ENCODE results near the gene TMEM178B.
"Not testable (repeated sequence)": the region's sequence is repeated elsewhere in the genome, so short reads cannot be mapped to it uniquely, and the experiment has no call there.

TMEM178B gene

DNA sequence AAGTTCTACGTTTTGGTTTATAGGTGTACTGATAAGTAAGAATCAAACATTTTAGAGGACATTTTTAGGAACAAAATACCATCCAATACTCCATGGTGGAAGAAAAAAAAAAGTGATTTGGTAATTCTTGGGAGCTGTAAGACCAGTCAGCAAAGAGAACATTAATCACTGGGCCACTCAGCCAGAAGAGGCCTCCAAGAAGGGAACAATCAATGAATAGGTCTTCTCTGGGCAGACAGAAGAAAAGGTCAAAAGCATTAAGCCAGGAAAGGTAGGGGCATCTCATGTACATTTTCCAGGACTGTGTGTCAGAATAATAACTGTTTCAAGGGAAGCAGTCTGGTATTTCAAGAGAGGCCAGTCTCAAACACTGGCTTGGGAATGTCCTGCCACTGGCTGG is 286.9 kb downstream of the TMEM178B start:
- DNase-seq = no peak

DNA sequence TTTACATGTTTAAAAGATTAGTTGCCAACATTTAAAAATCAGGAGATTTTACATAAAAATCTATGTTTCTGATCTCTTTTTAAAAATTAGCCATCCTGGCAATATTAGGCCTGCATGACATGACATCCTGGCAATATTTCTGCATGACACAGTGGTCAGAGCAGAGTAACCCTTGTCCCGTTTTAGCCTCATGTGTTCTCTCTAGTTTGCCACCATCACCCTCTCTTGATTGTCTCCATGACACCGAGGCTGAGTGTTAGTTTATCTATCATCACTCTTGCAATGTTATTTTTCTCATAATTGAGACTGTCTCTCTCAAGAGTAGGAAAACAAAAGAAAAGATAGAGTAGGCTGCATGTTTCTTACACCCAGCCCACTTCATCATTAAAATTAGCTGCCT is 287.6 kb downstream of the TMEM178B start:
- DNase-seq = no peak

DNA sequence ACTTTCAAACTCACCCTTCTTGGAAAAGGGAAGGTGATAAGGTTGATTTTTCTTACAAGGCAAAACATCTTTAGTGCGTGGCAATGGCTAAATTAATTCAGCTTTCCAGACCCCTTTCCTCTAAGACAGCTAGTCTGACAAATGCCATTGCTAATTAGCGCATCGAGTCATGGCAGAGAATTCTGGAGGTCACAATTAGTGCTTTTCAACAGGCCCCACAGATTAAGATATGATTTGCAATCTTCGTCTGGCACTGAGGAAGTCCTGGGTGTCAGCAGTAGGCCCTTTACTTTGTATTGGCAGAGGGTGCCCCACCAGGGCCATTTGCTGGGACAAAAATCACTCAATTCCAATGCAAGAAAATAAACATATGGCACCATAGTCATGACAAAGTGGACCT is 288.1 kb downstream of the TMEM178B start:
- DNase-seq = no peak

DNA sequence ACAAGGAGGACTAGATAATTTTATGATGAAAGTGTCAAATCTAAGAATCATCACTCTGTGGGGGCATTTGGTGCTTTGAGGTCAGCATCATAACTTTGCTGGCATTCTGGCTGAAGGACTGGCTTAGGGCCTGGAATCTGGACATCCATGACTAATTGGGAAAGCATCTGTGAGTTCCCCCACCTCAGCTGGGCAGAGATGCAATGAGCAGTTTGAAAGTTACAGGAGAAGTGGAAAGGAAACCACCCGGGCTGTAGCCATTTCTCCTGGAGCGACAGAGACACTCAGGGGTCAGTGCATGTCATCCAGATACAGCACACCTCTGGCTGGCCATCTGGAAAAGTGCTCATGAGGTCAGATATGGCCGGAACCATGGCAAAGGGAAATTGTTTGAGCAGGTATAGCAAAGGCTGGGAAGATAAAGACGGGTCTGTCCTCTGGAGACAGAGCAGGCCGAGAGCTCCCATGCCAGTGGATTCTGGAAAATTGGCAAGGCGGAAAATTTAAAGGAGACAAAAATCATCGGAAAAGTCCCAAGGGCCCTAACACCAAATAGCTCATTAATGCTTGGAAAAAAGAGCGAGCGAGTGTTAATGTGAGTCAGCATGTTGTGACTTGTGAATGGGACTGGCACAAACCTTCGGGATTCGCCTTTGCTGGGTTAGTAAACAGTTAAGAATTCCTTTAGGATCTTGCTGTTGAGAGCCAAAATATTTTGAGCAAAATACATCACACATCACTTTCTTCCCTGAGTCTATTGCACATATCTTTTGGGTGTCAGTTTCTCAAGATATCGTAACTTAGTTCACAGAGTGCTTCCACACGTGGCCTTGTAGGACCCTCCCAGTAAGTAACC is 288.9 kb downstream of the TMEM178B start:
- no peak for DNase-seq

DNA sequence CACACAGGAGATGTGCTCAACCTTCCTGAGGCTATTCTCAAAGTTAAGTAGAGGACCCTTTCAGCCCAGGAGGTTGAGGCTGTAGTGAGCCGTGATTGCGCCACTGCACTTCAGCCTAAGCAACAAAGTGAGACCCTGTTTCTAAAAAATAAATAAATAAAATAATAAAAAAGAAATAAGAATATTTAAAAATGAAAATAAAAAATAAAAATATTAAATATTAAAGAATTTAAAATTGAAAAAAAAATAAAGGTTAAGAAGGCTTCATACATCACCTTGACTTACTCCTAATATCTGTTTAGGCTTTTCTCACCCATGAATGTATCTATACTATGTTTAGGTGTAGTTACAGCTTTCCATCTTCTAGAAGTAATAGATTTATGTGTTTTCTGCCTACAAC is 289.9 kb downstream of the TMEM178B start:
- no peak for DNase-seq

DNA sequence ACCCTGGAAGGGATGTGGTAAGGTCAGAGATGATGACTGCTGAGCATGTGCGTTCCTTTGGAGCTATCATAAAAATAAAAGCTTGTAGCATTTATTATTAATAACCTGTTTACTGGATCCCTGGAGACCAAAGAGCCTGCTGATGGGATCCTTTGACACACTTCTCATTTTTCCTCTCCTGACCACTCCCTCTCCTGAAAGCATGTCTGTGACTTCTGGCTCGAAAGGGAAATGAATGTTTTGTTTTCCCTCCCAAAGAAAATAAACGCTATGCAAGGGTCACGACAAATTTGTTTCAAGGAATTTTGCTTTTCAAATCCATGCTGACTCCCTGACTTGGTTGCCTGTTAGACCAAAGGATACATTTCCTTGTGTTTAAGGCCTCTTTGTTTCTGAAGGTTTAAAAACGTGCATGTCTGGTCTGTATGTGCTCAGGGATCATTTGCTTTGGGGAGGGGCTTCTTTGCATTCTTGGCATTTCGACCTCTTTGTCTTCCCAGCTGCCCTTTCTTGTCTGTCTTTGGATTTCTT is 292.3 kb downstream of the TMEM178B start:
- DNase-seq = no peak

DNA sequence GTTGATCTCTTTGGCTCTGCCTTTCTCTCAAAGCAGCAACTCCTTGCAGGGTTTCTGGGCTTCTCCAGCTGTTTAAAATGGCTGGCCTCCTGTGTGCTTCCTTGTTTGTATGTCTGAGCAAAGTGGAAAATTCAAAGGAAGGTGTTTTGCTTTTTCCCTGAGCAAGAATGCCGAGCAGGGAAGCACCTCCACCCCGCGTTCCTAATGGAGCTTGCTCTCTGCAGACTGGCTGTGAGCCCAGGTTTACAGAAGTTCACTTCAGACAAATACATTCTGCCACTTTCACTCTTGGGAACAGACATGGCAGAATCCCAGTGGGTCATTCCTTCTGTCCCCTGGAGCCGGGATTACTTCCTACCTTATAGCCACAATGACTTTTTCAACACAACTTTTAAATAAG is 295.6 kb downstream of the TMEM178B start:
- DNase-seq = no peak

DNA sequence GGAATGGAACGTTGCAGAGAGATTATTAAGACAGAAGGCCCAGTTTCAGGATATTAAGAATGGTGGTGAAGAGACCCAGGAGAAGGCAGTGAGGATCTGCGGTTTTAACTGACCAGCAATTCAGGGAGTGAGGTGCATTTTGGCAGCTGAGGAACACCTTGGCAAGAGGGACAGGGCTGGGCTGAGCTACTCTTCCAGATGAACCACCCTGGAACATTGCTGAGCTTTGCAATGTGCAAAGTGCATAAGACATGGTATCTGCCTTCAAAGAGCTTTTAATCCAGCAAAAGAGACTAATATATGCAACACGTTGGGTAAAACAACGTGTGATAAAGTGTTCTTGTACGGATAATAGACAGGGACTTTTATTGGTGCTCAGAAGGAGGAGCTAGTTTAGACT is 296.3 kb downstream of the TMEM178B start:
- no peak for DNase-seq

DNA sequence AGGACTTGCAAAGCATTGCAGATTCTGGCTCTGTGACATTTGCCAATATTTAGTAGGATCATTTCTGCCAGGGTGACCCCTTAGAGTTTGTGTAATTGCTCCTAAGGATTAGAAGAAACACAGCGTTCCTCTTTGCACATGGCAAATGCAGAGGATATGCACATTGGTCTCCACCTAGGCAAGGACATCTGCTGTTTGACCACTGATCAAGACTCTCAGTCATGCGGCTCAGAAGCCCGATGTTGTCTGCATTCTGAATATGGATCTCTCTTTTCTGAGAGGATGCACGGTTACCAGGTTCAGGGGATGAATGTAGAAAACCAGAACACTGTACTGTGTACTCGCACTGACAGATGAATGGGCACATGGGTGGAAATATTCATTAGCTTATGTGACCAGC is 296.8 kb downstream of the TMEM178B start:
- DNase-seq = no peak

DNA sequence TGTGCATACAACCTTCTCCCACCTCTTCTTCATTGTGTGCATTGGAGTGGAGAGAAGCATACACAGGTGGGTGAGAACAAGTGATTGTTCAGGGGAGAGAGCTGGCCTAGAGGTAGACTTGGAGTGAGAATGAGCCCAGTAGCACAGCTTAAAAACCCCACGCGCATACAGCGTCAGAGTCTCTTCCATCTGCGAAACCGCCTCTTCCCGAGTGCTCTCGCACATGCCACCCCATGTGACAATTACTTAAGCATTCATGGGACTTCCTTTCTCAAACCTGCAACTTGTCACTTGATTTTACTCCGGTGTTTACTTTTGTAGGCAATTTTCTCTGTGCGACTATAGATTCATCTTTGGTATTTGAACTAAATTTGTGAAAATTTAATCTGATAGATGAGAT is 300.6 kb downstream of the TMEM178B start:
- DNase-seq = no peak

DNA sequence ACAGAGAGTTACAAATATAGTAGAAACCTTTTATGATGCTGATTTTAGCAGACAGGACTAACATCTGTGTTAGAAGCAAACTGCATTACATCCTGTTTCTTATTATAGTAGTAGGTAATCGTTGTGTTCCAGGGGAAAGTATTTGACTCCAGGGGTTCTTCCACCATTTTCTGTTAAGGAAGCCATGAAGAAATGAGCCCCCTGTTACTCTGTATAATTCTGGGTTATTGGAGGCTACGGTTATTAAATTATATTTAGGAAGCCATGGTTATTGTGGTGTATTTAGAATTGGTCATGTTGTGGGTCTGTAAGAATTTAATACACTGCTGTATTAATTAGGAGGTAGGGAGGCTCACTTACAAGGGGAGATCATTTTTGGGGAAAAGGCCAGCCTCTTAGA is 301.6 kb downstream of the TMEM178B start:
- DNase-seq = no peak

DNA sequence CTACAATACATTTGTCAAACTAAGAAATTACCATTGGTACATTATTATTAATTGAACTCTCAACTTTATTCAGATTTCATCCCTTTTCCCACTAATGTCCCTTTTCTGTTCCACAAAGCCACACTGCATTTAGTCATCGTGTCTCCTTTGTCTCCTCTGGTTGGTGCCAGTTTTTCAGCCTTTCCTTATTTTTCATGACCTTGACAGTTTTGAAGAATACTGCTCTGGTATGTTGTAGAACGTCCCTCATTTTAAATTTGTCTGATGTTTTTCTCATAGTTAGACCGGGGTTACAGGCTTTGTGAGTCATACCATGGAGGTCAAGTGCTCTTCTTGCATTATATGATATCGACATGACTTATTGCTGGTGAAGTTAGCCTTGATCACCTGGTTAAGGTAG is 304.0 kb downstream of the TMEM178B start:
- DNase-seq = no peak

DNA sequence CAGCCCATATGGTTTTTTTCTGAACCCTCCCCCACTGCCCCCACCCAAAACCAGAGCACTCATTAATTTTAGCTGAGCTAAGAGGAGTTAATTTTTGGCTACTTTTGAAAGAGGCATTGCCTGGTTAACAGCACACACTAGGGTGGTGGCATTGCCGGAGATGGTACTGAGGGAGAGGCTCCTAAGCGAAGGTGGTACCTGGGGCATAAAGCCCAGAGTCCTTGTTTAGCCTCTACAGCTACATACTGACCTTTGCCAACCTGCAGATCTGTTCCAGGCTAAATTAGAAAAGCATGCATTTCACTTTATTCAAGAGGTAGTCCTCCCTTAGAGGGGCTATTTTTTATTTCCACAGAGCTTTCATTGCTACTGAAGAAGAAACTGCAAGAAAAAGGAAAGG is 304.5 kb downstream of the TMEM178B start:
- no peak for DNase-seq

DNA sequence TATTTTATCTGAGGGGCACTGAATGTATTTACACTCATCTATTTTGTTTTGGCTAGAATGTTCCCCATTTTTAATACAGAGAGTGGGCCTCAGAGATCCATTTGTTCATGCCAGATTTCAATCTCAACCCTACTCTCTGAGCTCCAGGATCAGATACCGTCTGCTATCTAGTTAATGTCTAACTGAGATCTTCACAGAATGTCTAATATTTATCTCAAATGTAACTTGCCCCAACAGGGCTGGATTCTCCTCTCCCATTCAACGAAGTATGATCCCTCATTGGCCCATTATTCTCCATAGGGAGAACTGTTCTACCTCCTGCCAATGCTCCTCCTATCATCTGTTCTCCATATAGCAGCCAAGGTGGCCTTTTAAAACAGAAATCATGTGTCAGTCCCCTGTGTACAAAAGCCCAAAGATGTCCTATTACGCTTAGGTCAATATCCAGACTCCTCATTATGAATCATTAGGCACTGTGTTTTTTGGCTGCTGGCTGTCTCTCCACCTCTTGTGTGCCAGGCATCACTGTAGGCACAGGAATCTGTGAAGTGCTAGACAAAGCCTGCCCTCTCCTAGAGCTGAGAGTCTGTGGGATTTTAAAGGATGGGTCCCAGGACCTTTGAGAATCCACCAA is 308.0 kb downstream of the TMEM178B start:
- no peak for DNase-seq

DNA sequence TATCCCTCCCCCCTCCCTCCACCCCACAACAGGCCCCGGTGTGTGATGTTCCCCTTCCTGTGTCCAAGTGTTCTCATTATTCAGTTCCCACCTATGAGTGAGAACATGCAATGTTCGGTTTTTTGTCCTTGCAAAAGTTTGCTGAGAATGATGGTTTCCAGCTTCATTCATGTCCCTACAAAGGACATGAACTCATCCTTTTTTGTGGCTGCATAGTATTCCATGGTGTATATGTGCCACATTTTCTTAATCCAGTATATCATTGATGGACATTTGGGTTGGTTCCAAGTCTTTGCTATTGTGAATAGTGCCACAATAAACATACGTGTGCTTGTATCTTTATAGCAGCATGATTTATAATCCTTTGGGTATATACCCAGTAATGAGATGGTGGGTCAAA is 309.5 kb downstream of the TMEM178B start:
- not testable (repeated sequence) for DNase-seq

DNA sequence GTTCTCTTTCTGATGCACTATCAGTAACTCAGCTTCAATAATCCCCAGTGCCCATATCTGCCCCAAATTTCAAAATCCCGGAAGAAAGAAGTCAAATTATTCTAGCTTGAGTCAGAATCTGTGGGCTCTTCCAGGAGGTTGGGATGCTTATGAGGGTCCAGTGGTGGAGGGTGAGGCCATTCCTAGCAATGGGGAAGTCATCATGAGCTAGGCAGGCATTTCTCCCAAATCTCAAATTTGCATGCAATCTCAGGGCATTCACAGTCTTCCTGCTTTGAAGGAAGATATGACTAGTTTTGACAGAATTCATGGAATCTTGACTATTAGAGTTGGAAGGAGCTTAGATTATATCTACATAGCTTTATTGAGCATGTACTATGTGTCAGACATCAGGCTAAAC is 313.0 kb downstream of the TMEM178B start:
- DNase-seq = no peak

DNA sequence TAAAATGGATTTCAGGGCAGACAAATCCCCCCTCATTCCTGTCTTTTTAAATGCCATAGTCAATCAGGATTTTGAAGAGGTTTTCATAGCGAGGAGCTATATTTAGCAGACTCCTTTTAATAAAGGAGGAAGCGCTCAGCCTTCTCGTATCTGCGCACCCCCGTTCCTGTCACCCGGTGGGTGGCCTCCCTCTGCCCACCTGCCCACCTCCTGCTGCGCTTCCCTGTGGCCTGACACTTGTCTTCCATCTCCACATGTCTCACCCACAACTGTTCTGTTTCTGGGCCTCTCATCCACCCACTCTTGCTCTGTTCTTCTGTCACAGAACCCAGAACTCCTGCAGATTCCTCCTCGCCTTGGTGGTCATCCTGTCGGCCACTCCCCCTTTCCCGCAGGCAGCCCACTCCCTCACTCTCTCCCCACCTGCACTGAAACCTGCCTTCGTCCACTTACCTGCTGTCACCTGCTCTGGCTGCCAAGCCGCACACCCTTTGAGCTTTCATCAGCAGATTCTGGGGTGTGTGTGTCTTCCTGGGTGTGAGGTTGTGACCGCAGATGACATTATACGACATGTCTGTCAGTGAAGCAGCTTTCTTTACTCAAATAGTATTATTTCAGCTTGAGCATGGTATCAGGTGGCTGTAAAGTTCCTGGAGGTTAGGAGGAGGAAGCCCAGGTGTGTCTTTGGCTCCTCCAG is 313.8 kb downstream of the TMEM178B start:
- DNase-seq = no peak

DNA sequence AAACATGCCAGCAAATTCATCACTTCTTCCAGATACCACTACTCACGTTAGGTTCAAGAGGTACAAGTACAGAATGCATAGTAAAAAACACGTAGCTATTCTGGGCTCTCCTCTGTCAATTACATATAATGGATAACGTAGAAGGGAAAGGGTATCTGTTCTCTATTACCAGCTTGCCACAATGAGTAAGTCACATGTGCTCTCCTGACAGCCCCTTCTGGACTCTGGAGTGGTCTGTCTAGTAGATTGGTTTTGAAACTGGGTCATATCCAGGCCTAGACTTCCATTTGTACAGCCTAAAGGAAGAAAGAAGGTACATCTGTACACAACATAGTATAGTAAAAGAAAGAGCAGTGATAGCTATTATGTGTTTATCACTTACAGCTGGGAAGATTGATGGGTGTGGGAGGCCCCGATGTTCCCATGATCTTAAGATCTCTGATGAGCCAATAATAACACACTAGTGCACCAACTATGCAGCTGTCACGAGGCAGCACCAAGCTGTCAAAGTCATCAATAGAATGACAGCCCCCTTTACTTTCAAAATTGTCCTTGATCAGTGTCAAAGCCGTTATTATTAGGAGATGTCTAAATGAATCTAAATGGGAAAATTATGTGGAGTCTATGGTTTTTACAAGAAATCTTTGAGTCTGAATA is 315.4 kb downstream of the TMEM178B start:
- DNase-seq = no peak

DNA sequence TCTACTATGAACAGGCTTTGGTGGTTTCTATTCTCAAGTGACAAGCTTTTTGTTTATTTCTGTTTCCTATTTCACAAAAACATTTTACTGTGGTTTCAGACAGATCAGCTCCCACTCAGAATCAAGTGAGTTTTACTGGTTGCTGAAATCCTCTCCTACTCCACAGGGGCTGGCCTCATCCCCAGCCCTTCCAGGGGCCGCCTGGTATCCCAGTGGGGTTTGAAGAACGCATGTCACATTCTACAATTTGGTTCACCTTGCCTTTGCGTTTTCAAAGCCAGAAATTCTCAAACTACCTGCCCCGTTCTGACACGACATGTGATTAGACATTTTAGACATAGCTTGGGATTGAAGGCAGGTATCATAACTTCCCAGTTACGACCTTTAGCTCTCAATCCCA is 316.5 kb downstream of the TMEM178B start:
- no peak for DNase-seq

DNA sequence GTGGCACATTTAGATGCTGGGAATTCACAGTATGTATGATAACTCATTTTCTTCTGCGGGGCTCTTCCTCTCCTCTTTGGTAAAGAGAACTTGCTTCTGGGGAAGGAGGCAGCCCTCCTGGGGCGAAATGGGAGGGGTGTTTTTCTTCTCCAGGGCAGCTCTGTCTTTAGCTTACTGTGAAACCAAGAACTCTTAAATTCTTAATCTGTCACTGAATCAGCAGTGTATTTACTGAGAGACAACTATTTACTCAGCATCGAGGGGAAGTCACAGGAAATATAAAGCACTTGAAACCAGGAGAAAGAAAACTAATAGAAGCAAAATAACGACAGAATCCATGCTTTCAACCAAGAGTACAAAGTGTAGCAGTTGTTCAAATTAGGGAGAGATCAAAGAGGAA is 319.2 kb downstream of the TMEM178B start:
- DNase-seq = no peak

DNA sequence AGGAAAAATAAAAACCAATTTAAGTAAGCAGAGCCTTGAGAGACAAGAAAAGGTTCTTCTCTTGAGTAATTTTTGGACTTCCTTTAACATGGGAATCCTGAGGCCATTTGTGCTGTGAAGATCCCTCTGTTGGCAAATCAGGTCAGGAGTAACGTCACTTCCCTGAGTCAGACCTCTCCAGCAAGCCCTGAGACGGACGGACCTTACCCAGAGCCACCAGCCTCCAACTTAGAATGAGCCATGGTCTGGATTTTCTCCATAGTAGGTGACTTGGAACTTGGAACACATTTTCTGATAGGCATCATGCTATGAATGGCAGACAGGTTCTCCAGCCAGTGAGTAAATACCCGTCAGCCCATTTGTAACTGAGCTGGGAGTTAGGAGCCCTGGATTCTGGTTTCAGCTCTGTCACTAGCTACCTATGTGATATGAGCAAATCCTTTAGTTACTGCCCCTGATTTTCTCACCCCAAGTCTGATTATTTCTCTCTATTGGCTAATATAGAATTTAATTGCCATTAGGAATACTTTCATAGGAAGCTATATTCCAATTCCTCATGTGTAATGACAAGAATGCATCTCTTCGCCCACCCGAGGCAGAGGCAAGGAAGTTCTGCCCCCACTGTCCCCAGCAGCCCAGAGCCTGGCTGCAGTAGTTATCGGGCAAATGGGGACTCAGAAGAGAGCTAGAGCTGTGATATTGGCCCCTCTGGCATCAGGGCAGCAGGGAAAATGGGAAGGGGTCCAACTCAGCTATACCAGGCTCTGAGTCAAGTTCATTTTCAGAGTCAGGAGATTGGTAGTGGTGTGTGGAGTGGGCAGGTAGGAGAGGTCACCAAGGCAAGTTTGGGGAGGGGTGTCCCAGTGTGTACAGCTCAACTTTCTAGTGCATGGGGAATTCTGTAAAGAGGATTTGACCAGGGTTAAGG is 323.6 kb downstream of the TMEM178B start:
- DNase-seq = no peak

DNA sequence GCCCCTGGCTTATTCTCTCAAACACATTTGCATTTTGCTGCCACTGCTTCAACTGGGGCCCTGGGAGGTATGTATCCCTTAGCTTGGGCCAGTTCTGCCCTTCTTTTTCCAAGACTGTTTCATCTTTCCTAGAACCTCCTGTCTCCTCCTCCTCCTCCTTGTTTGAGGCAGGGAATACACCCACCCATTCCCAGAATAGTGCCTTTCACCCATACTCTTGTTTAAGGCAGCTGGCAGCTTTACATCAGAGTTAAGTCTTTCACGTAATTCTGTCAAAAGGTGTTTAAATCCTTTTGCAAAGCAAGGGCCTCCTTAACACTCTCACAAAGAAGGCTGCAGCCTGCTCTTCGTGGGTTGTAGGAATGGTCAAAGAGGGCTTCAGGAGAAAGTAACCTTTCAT is 326.5 kb downstream of the TMEM178B start:
- no peak for DNase-seq
